Right atrium auricular region (tissue), 2 donors: ENCODE data around the gene SOCS7. TPM values are rescaled to one million over a fixed set of nuclear protein-coding genes. Genes with fewer than 3 reads are reported as not detected.

Source experiments
- DNase-seq: peaks from one replicate; pipeline ENCODE4 v3.0.0-alpha.2; 2019; ENCODE audit warnings: low spot score
- H3K27ac ChIP-seq, 2 donors: fragments of 200-600 bp; sonication (generic); 1 replicate in 1 of 2; 2 replicates in 1 of 2; pipeline ENCODE4 v1.5.1; 2016 to 2019
- H3K27me3 ChIP-seq, 2 donors: fragments of 200-600 bp; sonication (generic); one replicate each; pipeline versions ENCODE4 v1.5.1 to v1.6.0; 2017 to 2019
- H3K36me3 ChIP-seq: fragments of 200-600 bp; sonication (generic); one replicate; pipeline ENCODE4 v1.5.1; 2016
- H3K4me1 ChIP-seq, 2 donors: fragments of 200-600 bp; sonication (generic); one replicate each; pipeline versions ENCODE4 v1.5.1 to v1.6.0; 2017 to 2019
- H3K4me3 ChIP-seq, 2 donors: fragments of 200-600 bp; sonication (generic); 1 replicate in 1 of 2; 2 replicates in 1 of 2; pipeline ENCODE4 v1.5.1; 2017 to 2019; ENCODE audit warnings: mild to moderate bottlenecking in 1 of 2, moderate library complexity in 1 of 2
- H3K9me3 ChIP-seq, 2 donors: fragments of 200-600 bp; sonication (generic); one replicate each; pipeline ENCODE4 v1.5.1; 2019
- CTCF ChIP-seq, 2 donors: fragments of 200-600 bp; sonication (generic); IDR thresholded peaks; one replicate each; pipeline ENCODE4 v1.5.1; 2019; ENCODE audit warnings: antibody characterized with exemption in 2 of 2
- total RNA-seq, 2 donors: library from RNA; depleted of rRNA; stranded (reverse); fragments of >200 nt; gene quantifications; one replicate each; pipeline ENCODE4 v1.1.0, GENCODE V29; 2016

SOCS7 gene
- total RNA-seq, 2 donors from 2014 or later: 12.2 to 14.8 TPM

- H3K4me1 ChIP-seq: peaks cover 0 to 7% of the 10 kb centered on the region in 2 donors
- no peaks in the 10 kb centered on the region for H3K27me3 ChIP-seq
- no peaks in the 10 kb centered on the region for H3K36me3 ChIP-seq
- H3K4me3 ChIP-seq: no peak overlapping the region
- no peaks in the 10 kb centered on the region for H3K9me3 ChIP-seq
- DNase-seq: no peak
- TF ChIP-seq CTCF (IDR thresholded peaks at IDR 0.05): no peak
- no peak overlapping the region for H3K27ac ChIP-seq
Measured at GRCh38 chr17:38327936-38328335, 23.7 kb upstream of the SOCS7 start.

DNA sequence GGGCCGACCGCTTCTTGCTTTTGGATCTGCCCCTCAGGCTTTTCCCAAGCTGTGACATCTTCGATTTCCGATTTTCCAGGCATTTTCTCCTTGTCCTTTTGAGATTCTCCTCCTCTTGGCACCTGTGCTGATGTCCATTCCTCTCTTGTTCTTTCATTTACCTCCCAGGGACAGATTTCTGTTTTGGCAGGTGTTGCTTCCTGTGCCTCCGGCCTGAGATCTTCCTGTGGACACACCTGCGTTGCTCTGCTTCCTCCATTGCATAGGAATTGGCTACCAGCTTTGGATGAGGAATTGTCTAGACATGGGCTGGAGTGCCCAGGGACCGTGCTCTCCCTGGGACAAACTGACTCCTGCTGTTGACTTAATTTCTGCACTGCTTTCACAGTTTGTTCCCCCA lies 23.0 kb upstream of the SOCS7 start:
- no peak overlapping the region for H3K4me3 ChIP-seq
- H3K27me3 ChIP-seq: no peaks in the 10 kb centered on the region

DNA sequence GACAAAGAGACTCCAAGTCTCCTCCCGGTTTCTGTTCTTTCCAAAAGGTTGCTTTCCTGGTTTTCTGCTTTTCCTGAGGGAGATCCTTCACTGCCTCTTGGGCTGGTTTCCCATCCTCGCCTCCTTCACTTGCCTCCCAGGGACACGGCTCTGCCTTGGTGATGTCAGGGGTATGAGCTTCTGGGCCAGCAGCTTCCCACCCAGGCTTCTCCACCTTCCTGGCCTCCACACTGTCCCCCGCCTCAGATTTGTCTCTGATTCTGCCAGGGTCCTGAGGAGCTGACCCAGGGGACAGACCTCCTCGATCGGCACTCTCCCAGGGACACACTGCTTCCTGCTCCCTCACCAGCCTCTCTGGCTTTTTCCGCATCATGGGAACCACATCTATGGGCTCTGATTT lies 22.4 kb upstream of the SOCS7 start:
- no peaks in the 10 kb centered on the region for H3K27me3 ChIP-seq
- H3K27ac ChIP-seq: no peak overlapping the region
- H3K4me1 ChIP-seq: peaks cover 0 to 7% of the 10 kb centered on the region in 2 donors
- no peak overlapping the region for H3K4me3 ChIP-seq
- no peak for TF ChIP-seq CTCF (IDR thresholded peaks at IDR 0.05)
- no peaks in the 10 kb centered on the region for H3K36me3 ChIP-seq
- DNase-seq: no peak
- H3K9me3 ChIP-seq: no peaks in the 10 kb centered on the region

More for the DNA sequence above, 23.0 kb upstream of the SOCS7 start:
- Histone ChIP-seq H3K36me3 (no peaks in the 10 kb centered on the region), H3K4me1 (peaks cover 0 to 7% of the 10 kb centered on the region in 2 donors), H3K9me3 (no peaks in the 10 kb centered on the region), H3K27ac (no peak overlapping the region)
- no peak for TF ChIP-seq CTCF (IDR thresholded peaks at IDR 0.05)
- no peak for DNase-seq

DNA sequence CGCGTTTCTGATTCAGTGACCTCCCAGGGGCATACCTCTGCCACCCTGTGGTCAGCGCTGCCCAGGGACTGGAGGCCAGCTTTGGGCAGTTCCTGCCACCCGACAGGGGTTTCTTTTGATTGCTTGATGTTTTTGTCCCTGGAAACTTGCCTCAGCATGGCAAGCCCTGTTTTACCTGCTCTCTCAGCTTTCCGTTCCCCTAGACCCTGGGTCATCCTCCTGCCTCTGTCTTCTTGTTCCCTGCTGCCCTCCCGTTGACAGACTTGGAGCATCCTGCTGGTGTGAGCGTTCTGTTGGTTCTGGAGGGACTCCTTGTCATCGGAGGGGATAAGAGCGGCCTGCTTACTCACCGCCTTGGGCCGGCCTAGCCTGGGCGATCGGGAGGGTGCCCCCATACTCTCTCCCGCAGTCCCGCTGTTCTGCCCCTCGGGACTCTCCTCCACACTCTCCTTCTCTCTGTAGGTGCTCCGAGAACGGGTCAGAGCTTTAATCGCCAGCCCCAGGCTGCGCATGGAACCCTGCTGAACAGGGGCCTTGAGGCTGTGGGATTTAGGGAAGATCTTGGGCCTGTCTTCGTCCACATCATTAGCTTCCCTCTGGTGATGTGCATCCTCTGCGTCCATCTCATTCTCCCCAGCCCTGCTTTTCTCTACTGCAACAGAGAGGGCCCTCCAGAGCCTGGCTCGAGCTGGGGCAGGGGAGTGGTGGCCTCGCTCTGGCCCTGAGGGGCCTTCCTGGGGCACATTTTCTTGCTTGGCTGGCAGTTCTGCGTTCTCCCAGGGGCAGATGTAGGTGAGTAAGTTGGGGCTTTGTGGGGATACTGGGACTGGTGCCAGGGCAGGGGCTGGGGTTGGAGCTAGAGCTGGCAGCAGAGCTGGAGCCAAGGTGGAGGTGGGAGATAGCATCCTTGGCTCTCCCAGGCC lies 21.6 kb upstream of the SOCS7 start:
- no peak overlapping the region for H3K27ac ChIP-seq
- no peak overlapping the region for H3K4me3 ChIP-seq
- no peaks in the 10 kb centered on the region for H3K36me3 ChIP-seq
- no peaks in the 10 kb centered on the region for H3K9me3 ChIP-seq
- H3K27me3 ChIP-seq: no peaks in the 10 kb centered on the region
- TF ChIP-seq CTCF (IDR thresholded peaks at IDR 0.05): no peak
- peaks cover 0 to 7% of the 10 kb centered on the region in 2 donors for H3K4me1 ChIP-seq
- no peak for DNase-seq

DNA sequence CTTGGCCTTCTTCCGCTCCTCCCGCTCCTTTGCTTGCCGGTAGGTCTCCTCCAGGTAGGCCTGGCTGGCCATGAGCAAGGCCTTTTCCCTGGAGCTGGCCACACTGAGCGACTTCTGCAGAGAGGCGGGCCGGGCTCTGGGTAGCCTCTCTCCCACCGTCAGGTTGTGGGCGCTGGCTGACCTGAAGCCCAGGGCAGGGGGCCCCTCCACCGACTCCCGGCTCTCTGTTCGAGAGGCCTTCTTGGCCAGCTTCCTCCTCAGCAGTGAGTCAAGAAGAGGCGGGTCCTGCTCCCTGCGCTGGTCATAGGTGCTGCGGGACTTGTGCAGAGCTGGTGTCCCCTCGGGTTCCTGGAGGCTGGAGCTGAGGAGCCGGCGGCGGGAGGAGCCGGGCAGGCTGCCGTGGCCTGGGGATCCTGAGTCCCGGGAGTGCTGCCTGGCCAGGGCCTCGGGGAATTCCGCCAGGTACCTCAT lies 20.7 kb upstream of the SOCS7 start:
- no peak for DNase-seq
- Histone ChIP-seq H3K9me3 (no peaks in the 10 kb centered on the region), H3K4me1 (peaks cover 0 to 7% of the 10 kb centered on the region in 2 donors), H3K27ac (no peak overlapping the region), H3K27me3 (no peaks in the 10 kb centered on the region), H3K36me3 (no peaks in the 10 kb centered on the region), H3K4me3 (no peak overlapping the region)
- TF ChIP-seq CTCF (IDR thresholded peaks at IDR 0.05): no peak
